Testis (tissue), 2 donors: ENCODE results near the gene IFNA10.
"Not testable (repeated sequence)": the region's sequence is repeated elsewhere in the genome, so short reads cannot be mapped to it uniquely, and the experiment has no call there.

Source experiments
- CTCF ChIP-seq, 3 experiments: fragments of 450-650 bp in 2 of 3; fragments of 200-600 bp in 1 of 3; sonication (generic) in 1 of 3; IDR thresholded peaks; one replicate each; pipeline ENCODE4 v1.5.1; 2016 to 2019; ENCODE audit warnings: antibody characterized with exemption in 3 of 3, mild to moderate bottlenecking in 2 of 3, moderate library complexity in 1 of 3
- POLR2A ChIP-seq: fragments of 450-650 bp; IDR thresholded peaks from one replicate; pipeline ENCODE4 v1.6.1; 2017; ENCODE audit warnings: antibody characterized with exemption, mild to moderate bottlenecking, moderate library complexity

GRCh38 chr9:21213411-21214326 is 6.7 kb upstream of the IFNA10 start:
- TF ChIP-seq POLR2A, result not testable (repeated sequence)
- TF ChIP-seq CTCF (IDR thresholded peaks at IDR 0.05), result peak in 1 of 3 experiments; percentile 17
